Mucosa of descending colon (tissue), 3 donors: ENCODE measurements around the gene RTN4. TPM values are rescaled to one million over a fixed set of nuclear protein-coding genes. Genes with fewer than 3 reads are reported as not detected.
A peak's percentile ranks its signal among the peaks of the same experiment; 100 is the strongest.

ENCODE experiments used
- ATAC-seq: fragments of 200-7000 bp; cut with Tn5 transposase; one replicate; pipeline ENCODE4 v1.9.1; 2020; ENCODE audit warnings: mild to moderate bottlenecking, moderate library complexity
- DNase-seq, 3 donors: peaks; one replicate each; pipeline ENCODE4 v3.0.0-alpha.2; 2020
- H3K36me3 ChIP-seq: fragments of 200-600 bp; one replicate; pipeline ENCODE4 v1.8.0; 2021; ENCODE audit warnings: low read depth, mild to moderate bottlenecking
- H3K4me1 ChIP-seq: fragments of 200-600 bp; one replicate; pipeline ENCODE4 v1.8.0; 2021; ENCODE audit warnings: low read depth, mild to moderate bottlenecking
- H3K4me3 ChIP-seq: fragments of 200-600 bp; one replicate; pipeline ENCODE4 v1.8.0; 2021; ENCODE audit warnings: mild to moderate bottlenecking
- H3K9me3 ChIP-seq: fragments of 200-600 bp; one replicate; pipeline ENCODE4 v1.8.0; 2021; ENCODE audit warnings: mild to moderate bottlenecking
- intact Hi-C, 2 donors: fragments of 100-400 bp; cut with DNase I in 1 of 2; cut with micrococcal nuclease in 1 of 2; formaldehyde crosslinking; loops; one replicate each; pipeline versions ENCODE4 v1.11.0 to v1.11.1; 2022; cut with DNase I, micrococcal nuclease
- total RNA-seq, 3 donors: library from RNA; stranded (reverse); fragmentation: NEBNext Ultra II Directional in 2 of 3; extraction: Animal tissue kit (Norgen Biotek cat#: 25700) in 2 of 3; gene quantifications; one replicate each; pipeline versions ENCODE4 v1.2.1 to v1.2.4, GENCODE V29; 2021 to 2023
- TF ChIP-seq, protein P1 (sequence below): fragments of 200-600 bp; IDR thresholded peaks from one replicate; pipeline ENCODE4 v1.8.0; 2022; ENCODE audit warnings: antibody characterized with exemption, mild to moderate bottlenecking
- donor health status: DM: no; HTN: no; CAD: no; lungs with moderate emphysema.
- donor health status: DM: no; HTN: no; CAD: no.
- donor health status: DM: no; HTN: yes; CAD: no.

Gene RTN4
- total RNA-seq, 3 donors from 2014 or later: 219 to 278 (median 224) TPM

DNA sequence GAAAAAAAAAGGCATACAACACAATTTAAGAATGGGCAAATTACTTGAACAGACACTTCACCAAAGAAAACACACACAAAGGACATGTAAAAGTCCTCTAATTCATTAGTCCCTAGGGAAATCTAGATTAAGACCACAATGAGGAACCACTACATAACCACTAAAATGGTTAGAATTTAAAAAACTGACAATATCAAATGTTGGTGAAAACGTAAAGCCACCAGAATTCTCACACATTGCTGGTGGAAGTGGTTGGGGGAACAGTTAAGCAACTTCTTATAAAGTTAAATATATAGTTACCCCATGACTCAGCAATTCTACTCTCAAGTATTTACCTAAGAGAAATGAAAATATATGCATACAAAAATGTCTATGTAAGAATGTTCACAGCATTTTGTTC is 11.8 kb downstream of the RTN4 start:
- intact Hi-C loops: no loop called here
- Histone ChIP-seq H3K4me3 (no peak overlapping the region), H3K36me3 (no peaks in the 10 kb centered on the region), H3K9me3 (no peaks in the 10 kb centered on the region), H3K4me1 (no peaks in the 10 kb centered on the region)
- ATAC-seq: no peak
- DNase-seq: no peak
- TF ChIP-seq, protein P1, sequence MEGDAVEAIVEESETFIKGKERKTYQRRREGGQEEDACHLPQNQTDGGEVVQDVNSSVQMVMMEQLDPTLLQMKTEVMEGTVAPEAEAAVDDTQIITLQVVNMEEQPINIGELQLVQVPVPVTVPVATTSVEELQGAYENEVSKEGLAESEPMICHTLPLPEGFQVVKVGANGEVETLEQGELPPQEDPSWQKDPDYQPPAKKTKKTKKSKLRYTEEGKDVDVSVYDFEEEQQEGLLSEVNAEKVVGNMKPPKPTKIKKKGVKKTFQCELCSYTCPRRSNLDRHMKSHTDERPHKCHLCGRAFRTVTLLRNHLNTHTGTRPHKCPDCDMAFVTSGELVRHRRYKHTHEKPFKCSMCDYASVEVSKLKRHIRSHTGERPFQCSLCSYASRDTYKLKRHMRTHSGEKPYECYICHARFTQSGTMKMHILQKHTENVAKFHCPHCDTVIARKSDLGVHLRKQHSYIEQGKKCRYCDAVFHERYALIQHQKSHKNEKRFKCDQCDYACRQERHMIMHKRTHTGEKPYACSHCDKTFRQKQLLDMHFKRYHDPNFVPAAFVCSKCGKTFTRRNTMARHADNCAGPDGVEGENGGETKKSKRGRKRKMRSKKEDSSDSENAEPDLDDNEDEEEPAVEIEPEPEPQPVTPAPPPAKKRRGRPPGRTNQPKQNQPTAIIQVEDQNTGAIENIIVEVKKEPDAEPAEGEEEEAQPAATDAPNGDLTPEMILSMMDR: no peak

DNA sequence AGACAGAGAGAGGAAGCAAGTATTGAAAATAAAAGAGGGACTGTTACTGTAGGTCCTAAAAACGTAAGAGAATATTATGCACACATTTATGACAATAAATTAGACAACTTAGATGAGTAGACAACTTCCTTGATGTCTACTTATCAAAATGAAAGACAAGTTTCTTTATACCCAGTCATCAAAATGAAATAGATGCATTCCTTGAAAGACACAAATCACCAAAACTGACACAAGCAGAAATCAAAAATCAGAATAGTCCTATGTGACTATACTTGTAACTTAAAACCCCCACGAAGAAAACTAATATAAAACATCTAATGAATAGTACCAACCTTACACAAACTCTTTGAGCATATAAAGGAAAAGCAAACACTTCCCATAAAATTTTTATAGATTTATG is 14.5 kb downstream of the RTN4 start:
- DNase-seq: no peak

GRCh38 chr2:55033921-55034320 is 16.3 kb downstream of the RTN4 start:
- intact Hi-C loops: no loop called here
- Histone ChIP-seq H3K9me3 (no peaks in the 10 kb centered on the region), H3K4me3 (no peak overlapping the region), H3K36me3 (no peaks in the 10 kb centered on the region), H3K4me1 (peaks cover 4% of the 10 kb centered on the region)
- ATAC-seq: no peak
- TF ChIP-seq, protein P1: no peak
- DNase-seq: no peak

More for the DNA sequence above, 14.5 kb downstream of the RTN4 start:
- Histone ChIP-seq H3K4me3 (no peak overlapping the region), H3K9me3 (no peaks in the 10 kb centered on the region), H3K36me3 (no peaks in the 10 kb centered on the region), H3K4me1 (peaks cover 4% of the 10 kb centered on the region)
- TF ChIP-seq, protein P1: no peak
- no peak for ATAC-seq
- intact Hi-C loops: no loop called here

GRCh38 chr2:55033076-55033742 is 17.0 kb downstream of the RTN4 start:
- intact Hi-C loops: no loop called here
- peak; percentile 63 for ATAC-seq
- TF ChIP-seq, protein P1: no peak
- Histone ChIP-seq H3K36me3 (no peaks in the 10 kb centered on the region), H3K9me3 (no peaks in the 10 kb centered on the region), H3K4me3 (no peak overlapping the region), H3K4me1 (peaks cover 4% of the 10 kb centered on the region)
- no peak for DNase-seq

DNA sequence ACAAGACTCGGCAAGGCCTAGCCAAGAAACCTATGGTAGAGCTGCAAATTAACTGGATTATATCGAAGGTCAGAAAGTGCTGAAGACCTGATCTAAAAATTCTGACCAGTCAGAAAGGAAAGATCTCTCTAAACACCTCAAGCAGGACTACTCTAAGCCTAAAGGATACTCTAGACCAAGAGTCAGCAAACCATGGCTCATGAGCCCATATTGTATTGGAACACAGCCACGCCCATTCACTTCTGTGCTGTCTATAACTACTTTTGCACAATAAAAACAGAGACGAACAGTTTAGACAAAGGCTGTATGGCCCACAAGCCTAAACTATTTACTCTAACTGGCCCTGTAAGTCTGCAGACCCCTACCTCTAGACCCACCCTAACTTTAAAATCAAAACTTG is 18.7 kb downstream of the RTN4 start:
- H3K4me1 ChIP-seq: peaks cover 4% of the 10 kb centered on the region
- H3K4me3 ChIP-seq: no peak overlapping the region

More for the DNA sequence above, 18.7 kb downstream of the RTN4 start:
- no peak for DNase-seq
- no peaks in the 10 kb centered on the region for H3K9me3 ChIP-seq
- no peaks in the 10 kb centered on the region for H3K36me3 ChIP-seq
- intact Hi-C loops: no loop called here
- TF ChIP-seq, protein P1: no peak
- peak; percentile 67 for ATAC-seq
